ENCODE data around the gene TSKS.

The TSKS gene

GRCh38 chr19:49739098-49739497, 24.0 kb downstream of the TSKS start (continued):
- TF ChIP-seq ZNF398 (tag by site-specific recombination; IDR thresholded peaks at IDR 0.05) (no peak), PRDM1 (tag by site-specific recombination; IDR thresholded peaks at IDR 0.05) (no peak), ZNF202 (tag by site-specific recombination; IDR thresholded peaks at IDR 0.05; ENCODE audit: borderline replicate concordance) (no peak), MEIS1 (CRISPR knock-in tag; IDR thresholded peaks at IDR 0.05; ENCODE audit: borderline replicate concordance) (no peak)

DNA sequence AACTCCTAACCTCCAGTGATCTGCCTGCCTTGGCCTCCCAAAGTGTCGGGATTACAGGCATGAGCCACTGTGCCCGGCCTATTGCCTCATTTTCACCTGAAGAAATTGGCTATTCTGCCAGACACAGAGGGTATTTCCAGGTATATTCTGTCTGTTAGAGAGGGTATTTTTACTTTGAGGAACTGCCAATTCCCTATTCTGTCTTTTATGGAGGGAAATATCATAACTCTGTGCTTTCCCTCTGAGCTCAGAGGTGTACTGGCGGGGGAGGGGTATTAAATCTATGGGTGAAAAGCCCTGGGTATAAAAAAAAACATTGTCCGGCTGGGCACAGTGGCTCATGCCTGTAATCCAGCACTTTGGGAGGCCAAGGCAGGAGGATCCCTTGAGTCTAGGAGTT, 24.8 kb downstream of the TSKS start:
- Histone ChIP-seq H3K4me3 (ENCODE audit: low read depth, low read length) (no peak overlapping the region), H3K27ac (ENCODE audit: extremely low read depth, low read depth, low read length) (no peak overlapping the region), H3K4me1 (ENCODE audit: control insufficient read depth, insufficient read depth, low read length) (no peaks in the 10 kb centered on the region), H3K36me3 (ENCODE audit: control insufficient read depth in 2 of 2, insufficient read depth in 1 of 2, low read length in 2 of 2) (no peaks in the 10 kb centered on the region; a peak in 1 of 3 replicates), H3K9me3 (ENCODE audit: control insufficient read depth, insufficient read depth, low read depth, low read length) (no peaks in the 10 kb centered on the region)
- no peak for TF ChIP-seq ZNF404 (tag by site-specific recombination; IDR thresholded peaks at IDR 0.05)
- no peak for TF ChIP-seq ZNF610 (tag by site-specific recombination; IDR thresholded peaks at IDR 0.05; ENCODE audit: borderline replicate concordance)
- no peak for TF ChIP-seq ZNF19 (tag by site-specific recombination; IDR thresholded peaks at IDR 0.05; ENCODE audit: low read depth)
- TF ChIP-seq PRDM1 (tag by site-specific recombination; IDR thresholded peaks at IDR 0.05): no peak
- TF ChIP-seq PRDM4 (tag by site-specific recombination; IDR thresholded peaks at IDR 0.05): no peak
- no peak for TF ChIP-seq ZNF626 (tag by site-specific recombination; IDR thresholded peaks at IDR 0.05)
- no peak for TF ChIP-seq ZNF488 (tag by site-specific recombination; IDR thresholded peaks at IDR 0.05)
- TF ChIP-seq ZBTB7A (tag by site-specific recombination; IDR thresholded peaks at IDR 0.05; ENCODE audit: low read depth): no peak
- no peak for TF ChIP-seq ZNF558 (tag by site-specific recombination; IDR thresholded peaks at IDR 0.05)
- TF ChIP-seq ZNF624 (tag by site-specific recombination; IDR thresholded peaks at IDR 0.05): no peak
- TF ChIP-seq, protein P1, sequence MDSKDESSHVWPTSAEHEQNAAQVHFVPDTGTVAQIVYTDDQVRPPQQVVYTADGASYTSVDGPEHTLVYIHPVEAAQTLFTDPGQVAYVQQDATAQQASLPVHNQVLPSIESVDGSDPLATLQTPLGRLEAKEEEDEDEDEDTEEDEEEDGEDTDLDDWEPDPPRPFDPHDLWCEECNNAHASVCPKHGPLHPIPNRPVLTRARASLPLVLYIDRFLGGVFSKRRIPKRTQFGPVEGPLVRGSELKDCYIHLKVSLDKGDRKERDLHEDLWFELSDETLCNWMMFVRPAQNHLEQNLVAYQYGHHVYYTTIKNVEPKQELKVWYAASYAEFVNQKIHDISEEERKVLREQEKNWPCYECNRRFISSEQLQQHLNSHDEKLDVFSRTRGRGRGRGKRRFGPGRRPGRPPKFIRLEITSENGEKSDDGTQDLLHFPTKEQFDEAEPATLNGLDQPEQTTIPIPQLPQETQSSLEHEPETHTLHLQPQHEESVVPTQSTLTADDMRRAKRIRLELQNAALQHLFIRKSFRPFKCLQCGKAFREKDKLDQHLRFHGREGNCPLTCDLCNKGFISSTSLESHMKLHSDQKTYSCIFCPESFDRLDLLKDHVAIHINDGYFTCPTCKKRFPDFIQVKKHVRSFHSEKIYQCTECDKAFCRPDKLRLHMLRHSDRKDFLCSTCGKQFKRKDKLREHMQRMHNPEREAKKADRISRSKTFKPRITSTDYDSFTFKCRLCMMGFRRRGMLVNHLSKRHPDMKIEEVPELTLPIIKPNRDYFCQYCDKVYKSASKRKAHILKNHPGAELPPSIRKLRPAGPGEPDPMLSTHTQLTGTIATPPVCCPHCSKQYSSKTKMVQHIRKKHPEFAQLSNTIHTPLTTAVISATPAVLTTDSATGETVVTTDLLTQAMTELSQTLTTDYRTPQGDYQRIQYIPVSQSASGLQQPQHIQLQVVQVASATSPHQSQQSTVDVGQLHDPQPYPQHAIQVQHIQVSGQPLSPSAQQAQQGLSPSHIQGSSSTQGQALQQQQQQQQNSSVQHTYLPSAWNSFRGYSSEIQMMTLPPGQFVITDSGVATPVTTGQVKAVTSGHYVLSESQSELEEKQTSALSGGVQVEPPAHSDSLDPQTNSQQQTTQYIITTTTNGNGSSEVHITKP (tag by site-specific recombination; IDR thresholded peaks at IDR 0.05): no peak
- TF ChIP-seq ZNF549 (tag by site-specific recombination; IDR thresholded peaks at IDR 0.05): no peak
- no peak for TF ChIP-seq ZIC2 (tag by site-specific recombination; IDR thresholded peaks at IDR 0.05)
- no peak for TF ChIP-seq SP7 (tag by site-specific recombination; IDR thresholded peaks at IDR 0.05)
- ChIA-PET POLR2A (no interaction called here), CTCF (interaction anchor here (0.6 kb wide), 2 partner anchors 21 to 152 kb away, joined by 3 read pairs; no protein-coding TSS in a partner anchor)
